ENCODE results near the gene TBC1D8.

The TBC1D8 gene

GRCh38 chr2:101114268-101114783, 36.9 kb downstream of the TBC1D8 start:
- no peaks in the 10 kb centered on the region for H3K79me2 ChIP-seq (ENCODE audit: control insufficient read depth, low read length)
- H4K20me1 ChIP-seq (ENCODE audit: control insufficient read depth, insufficient read depth, low read depth, low read length): no peaks in the 10 kb centered on the region
- no peak overlapping the region for H3K4me2 ChIP-seq (ENCODE audit: low read length)
- no peaks in the 10 kb centered on the region for H3K36me3 ChIP-seq (ENCODE audit: control insufficient read depth, low read length)
- no peaks in the 10 kb centered on the region for H3F3A ChIP-seq (ENCODE audit: control insufficient read depth, insufficient read depth)
- no peaks in the 10 kb centered on the region for H3K9me3 ChIP-seq (ENCODE audit: control insufficient read depth, insufficient read depth, low read length)
- H3K27ac ChIP-seq (ENCODE audit: low read depth, low read length): no peak overlapping the region
- H3K4me3 ChIP-seq (ENCODE audit: low read length): no peak overlapping the region
- H3K4me1 ChIP-seq (ENCODE audit: control insufficient read depth, low read length): no peaks in the 10 kb centered on the region
- no peaks in the 10 kb centered on the region for H3K9me2 ChIP-seq (replicated peaks; ENCODE audit: control insufficient read depth, low read length)
- TF ChIP-seq, protein P1, sequence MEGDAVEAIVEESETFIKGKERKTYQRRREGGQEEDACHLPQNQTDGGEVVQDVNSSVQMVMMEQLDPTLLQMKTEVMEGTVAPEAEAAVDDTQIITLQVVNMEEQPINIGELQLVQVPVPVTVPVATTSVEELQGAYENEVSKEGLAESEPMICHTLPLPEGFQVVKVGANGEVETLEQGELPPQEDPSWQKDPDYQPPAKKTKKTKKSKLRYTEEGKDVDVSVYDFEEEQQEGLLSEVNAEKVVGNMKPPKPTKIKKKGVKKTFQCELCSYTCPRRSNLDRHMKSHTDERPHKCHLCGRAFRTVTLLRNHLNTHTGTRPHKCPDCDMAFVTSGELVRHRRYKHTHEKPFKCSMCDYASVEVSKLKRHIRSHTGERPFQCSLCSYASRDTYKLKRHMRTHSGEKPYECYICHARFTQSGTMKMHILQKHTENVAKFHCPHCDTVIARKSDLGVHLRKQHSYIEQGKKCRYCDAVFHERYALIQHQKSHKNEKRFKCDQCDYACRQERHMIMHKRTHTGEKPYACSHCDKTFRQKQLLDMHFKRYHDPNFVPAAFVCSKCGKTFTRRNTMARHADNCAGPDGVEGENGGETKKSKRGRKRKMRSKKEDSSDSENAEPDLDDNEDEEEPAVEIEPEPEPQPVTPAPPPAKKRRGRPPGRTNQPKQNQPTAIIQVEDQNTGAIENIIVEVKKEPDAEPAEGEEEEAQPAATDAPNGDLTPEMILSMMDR (IDR thresholded peaks at IDR 0.05; ENCODE audit: low read depth, low read length, poor library complexity, severe bottlenecking): no peak
- no peak for TF ChIP-seq EZH2phosphoT487 (IDR thresholded peaks at IDR 0.05; ENCODE audit: borderline replicate concordance, low read length)
- peaks cover 5% of the 10 kb centered on the region; the same call in 1 of the 2 replicates for H3K27me3 ChIP-seq (ENCODE audit: control insufficient read depth, low read length)

- H3K4me1 ChIP-seq (ENCODE audit: control insufficient read depth, low read length): no peaks in the 10 kb centered on the region
Observed at GRCh38 chr2:101113441-101114267, 37.5 kb downstream of the TBC1D8 start.

GRCh38 chr2:101112772-101113157, 38.4 kb downstream of the TBC1D8 start:
- Histone ChIP-seq H3K9me3 (ENCODE audit: control insufficient read depth, insufficient read depth, low read length) (no peaks in the 10 kb centered on the region), H3K4me3 (ENCODE audit: low read length) (no peak overlapping the region), H3K27ac (ENCODE audit: low read depth, low read length) (no peak overlapping the region), H4K20me1 (ENCODE audit: control insufficient read depth, insufficient read depth, low read depth, low read length) (no peaks in the 10 kb centered on the region), H3K79me2 (ENCODE audit: control insufficient read depth, low read length) (no peaks in the 10 kb centered on the region), H3K36me3 (ENCODE audit: control insufficient read depth, low read length) (no peaks in the 10 kb centered on the region), H3K4me2 (ENCODE audit: low read length) (no peak overlapping the region), H3K4me1 (ENCODE audit: control insufficient read depth, low read length) (no peaks in the 10 kb centered on the region), H3K27me3 (ENCODE audit: control insufficient read depth, low read length) (peaks cover 5% of the 10 kb centered on the region; the same call in 1 of the 2 replicates), H3F3A (ENCODE audit: control insufficient read depth, insufficient read depth) (no peaks in the 10 kb centered on the region), H3K9me2 (replicated peaks; ENCODE audit: control insufficient read depth, low read length) (no peaks in the 10 kb centered on the region)
- no peak for TF ChIP-seq EZH2phosphoT487 (IDR thresholded peaks at IDR 0.05; ENCODE audit: borderline replicate concordance, low read length)
- TF ChIP-seq, protein P1 (IDR thresholded peaks at IDR 0.05; ENCODE audit: low read depth, low read length, poor library complexity, severe bottlenecking): no peak

More at GRCh38 chr2:101113441-101114267, 37.5 kb downstream of the TBC1D8 start:
- TF ChIP-seq EZH2phosphoT487 (IDR thresholded peaks at IDR 0.05; ENCODE audit: borderline replicate concordance, low read length): no peak
- TF ChIP-seq, protein P1 (IDR thresholded peaks at IDR 0.05; ENCODE audit: low read depth, low read length, poor library complexity, severe bottlenecking): no peak
- Histone ChIP-seq H3K4me2 (ENCODE audit: low read length) (peak overlapping the region; percentile 16; the same call in 1 of the 2 replicates), H3K27me3 (ENCODE audit: control insufficient read depth, low read length) (peaks cover 5% of the 10 kb centered on the region; the same call in 1 of the 2 replicates), H3K9me3 (ENCODE audit: control insufficient read depth, insufficient read depth, low read length) (no peaks in the 10 kb centered on the region), H4K20me1 (ENCODE audit: control insufficient read depth, insufficient read depth, low read depth, low read length) (no peaks in the 10 kb centered on the region), H3K4me3 (ENCODE audit: low read length) (no peak overlapping the region), H3K36me3 (ENCODE audit: control insufficient read depth, low read length) (no peaks in the 10 kb centered on the region), H3K9me2 (replicated peaks; ENCODE audit: control insufficient read depth, low read length) (no peaks in the 10 kb centered on the region), H3K27ac (ENCODE audit: low read depth, low read length) (no peak overlapping the region), H3K79me2 (ENCODE audit: control insufficient read depth, low read length) (no peaks in the 10 kb centered on the region), H3F3A (ENCODE audit: control insufficient read depth, insufficient read depth) (no peaks in the 10 kb centered on the region)

Data from DOHH2 (cell line).